Forelimb muscle (tissue), 1 donor: Measurements from ENCODE around the gene PDE11A. TPM values are rescaled to one million over a fixed set of nuclear protein-coding genes. Genes with fewer than 3 reads are reported as not detected.

Experiments
- DNase-seq: peaks from one replicate; pipeline ENCODE4 v3.0.0-alpha.2; 2013; ENCODE audit warnings: low read depth
- polyA plus RNA-seq: library from polyadenylated mRNA; unstranded; fragments of 120-200 nt; gene quantifications from one replicate; pipeline ENCODE4 v1.2.1, GENCODE V29; 2013; ENCODE audit not compliant: insufficient read length

The PDE11A gene
- polyA plus RNA-seq, 1 donor, result 1.00 TPM

GRCh38 chr2:177693658-177694339 lies 378.8 kb downstream of the PDE11A start:
- no peak for DNase-seq

- no peak for DNase-seq
Observed at GRCh38 chr2:177692783-177693269, 379.8 kb downstream of the PDE11A start.

- DNase-seq, result no peak
Observed at GRCh38 chr2:177692042-177692782, 380.4 kb downstream of the PDE11A start.

GRCh38 chr2:177691177-177691576 lies 381.4 kb downstream of the PDE11A start:
- DNase-seq, result no peak

GRCh38 chr2:177689623-177690022 lies 383.0 kb downstream of the PDE11A start:
- DNase-seq, result no peak

GRCh38 chr2:177688844-177689243 lies 383.7 kb downstream of the PDE11A start:
- no peak for DNase-seq

- no peak for DNase-seq
Observed at GRCh38 chr2:177683661-177684069, 388.9 kb downstream of the PDE11A start.

GRCh38 chr2:177682836-177683660 lies 389.5 kb downstream of the PDE11A start:
- no peak for DNase-seq

GRCh38 chr2:177682006-177682405 lies 390.6 kb downstream of the PDE11A start:
- DNase-seq, result no peak

GRCh38 chr2:177680866-177681712 lies 391.5 kb downstream of the PDE11A start:
- no peak for DNase-seq

- DNase-seq, result no peak
Observed at GRCh38 chr2:177679611-177680605, 392.7 kb downstream of the PDE11A start.

GRCh38 chr2:177678939-177679338 lies 393.6 kb downstream of the PDE11A start:
- DNase-seq, result no peak

- DNase-seq, result no peak
Observed at GRCh38 chr2:177676636-177677035, 395.9 kb downstream of the PDE11A start.

- no peak for DNase-seq
Observed at GRCh38 chr2:177675825-177676224, 396.8 kb downstream of the PDE11A start.

- no peak for DNase-seq
Observed at GRCh38 chr2:177675350-177675821, 397.2 kb downstream of the PDE11A start.

GRCh38 chr2:177673602-177674595 lies 398.7 kb downstream of the PDE11A start:
- no peak for DNase-seq

GRCh38 chr2:177671662-177672061 lies 400.9 kb downstream of the PDE11A start:
- DNase-seq, result no peak

- no peak for DNase-seq
Observed at GRCh38 chr2:177670791-177671535, 401.6 kb downstream of the PDE11A start.
